T47D (cell line): Measurements from ENCODE around the gene SLCO3A1.
A peak's percentile ranks its signal among the peaks of the same experiment; 100 is the strongest.
"Not testable (repeated sequence)": the region's sequence is repeated elsewhere in the genome, so short reads cannot be mapped to it uniquely, and the experiment has no call there.

ENCODE experiments used
- DNase-seq, 2 experiments: peaks; one replicate each; pipeline versions ENCODE4 v3.0.0 to v3.0.0-alpha.2; 2011 to 2012; ENCODE audit warnings: low read depth in 1 of 2, low spot score in 1 of 2
- JUND ChIP-seq: IDR thresholded peaks from 2 replicates; pipeline ENCODE4 v1.6.1; 2012; ENCODE audit warnings: low read depth
- in situ Hi-C: cut with HindIII; loops from 2 replicates; pipeline ENCODE4 v1.10.0; 2016; ENCODE audit warnings: low sequenced_read_pairs, low pct_unique_long_range_greater_than_20kb

SLCO3A1 gene

DNA sequence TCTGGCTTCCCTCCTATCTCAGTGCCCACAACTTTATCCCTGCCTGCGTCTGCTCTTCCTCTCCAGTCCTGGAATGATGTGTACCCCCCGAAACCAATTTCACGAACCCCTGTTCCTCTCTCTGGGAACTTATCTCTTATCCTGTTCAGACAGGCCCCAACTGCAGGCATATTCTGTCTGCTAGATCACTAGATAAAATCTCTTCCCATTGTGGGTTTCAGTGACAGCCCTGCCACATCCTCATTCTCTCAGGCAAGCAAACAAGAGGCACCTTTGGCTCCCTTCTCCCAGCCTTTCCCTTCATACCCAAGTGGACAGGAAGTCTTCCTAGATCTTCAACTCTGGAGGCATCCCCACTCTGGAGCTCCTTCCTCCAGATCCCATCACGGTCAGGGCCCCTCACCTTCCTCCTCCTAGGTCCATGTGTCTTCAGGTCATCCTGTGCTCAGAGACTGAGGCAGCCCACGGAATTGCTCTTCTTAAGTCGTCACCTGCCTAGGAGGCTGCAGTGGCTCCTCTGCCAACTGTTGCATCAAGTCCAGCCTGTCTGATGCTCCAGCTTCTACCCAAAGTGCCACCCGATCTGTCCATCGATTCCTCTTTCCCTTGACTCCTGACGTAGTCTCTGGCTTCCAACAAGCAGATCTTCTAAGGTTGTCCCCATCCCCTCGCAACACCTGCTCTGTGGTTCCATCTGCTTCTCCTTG lies 190.8 kb downstream of the SLCO3A1 start:
- in situ Hi-C loops = no loop called here
- no peak for TF ChIP-seq JUND
- peak in 1 of 2 experiments; percentile 14 for DNase-seq

DNA sequence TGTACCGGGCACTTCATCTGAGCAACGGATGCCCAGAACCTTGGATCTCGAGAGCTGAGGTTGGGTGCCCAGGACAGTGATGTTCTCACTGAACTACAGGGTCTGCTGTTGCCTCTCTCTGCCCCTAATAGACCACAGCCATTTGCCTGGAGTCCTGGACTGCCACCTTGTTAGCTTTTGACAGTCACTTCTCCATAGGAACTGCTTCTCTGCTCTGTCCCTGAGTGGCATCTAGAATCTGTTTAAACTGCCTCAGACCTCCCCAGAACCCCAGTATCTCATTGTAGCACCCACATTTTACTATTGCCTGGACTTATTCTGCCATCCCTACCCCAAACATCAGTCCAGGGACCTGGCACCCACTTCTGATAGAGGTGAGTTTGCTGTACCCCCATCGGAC lies 194.4 kb downstream of the SLCO3A1 start:
- in situ Hi-C loops = no loop called here
- no peak for DNase-seq
- no peak for TF ChIP-seq JUND

DNA sequence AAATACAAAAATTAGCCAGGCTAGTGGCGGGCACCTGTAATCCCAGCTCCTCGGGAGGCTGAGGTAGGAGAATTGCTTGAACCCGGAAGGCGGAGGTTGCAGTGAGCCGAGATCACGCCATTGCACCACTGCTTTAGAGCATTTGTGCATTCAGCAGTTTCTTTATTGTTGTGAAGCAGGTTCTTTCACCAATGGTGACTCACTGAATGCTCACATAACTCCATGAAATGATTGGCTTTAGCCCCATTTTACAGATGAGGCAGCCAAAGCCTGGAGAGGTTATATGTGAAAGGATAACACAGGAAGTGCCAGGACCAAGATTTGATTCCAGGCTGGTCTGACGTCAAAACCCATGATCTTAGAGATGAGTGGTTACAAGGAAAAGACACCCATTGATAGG lies 195.2 kb downstream of the SLCO3A1 start:
- TF ChIP-seq JUND = no peak
- in situ Hi-C loops = no loop called here
- DNase-seq = no peak

DNA sequence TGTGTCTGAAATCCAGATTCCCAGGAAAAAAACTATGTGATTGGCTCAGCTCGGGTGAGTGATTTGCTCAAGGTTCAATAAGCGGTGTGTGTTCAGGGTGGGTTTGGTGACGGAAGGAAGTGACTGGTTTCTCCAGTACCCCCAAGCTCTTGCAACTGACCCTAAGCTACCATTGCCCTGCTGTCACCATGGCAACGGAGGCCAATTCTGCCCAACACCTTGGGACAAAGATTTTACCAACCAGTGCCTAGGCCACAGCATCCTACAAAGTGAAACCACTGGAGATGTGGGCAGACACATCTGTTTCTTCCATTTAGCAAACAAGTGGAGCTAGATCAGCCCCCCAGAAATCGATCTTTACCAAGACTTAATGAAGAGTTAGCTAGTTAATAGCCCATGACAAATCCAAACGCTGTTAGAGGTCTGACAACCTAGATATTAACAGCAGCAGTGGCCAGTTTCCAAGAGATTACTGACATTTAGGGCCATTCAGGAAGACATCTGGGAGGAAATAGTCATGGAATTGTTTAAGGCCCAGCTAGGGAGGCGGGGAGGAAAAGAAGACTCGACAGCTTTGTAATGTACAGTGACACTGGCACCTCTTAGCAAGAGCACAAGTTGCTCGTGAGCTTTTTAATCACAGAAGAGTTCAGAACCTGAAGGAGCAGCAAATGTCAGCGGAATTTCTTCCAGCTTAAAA lies 195.9 kb downstream of the SLCO3A1 start:
- in situ Hi-C loops = no loop called here
- DNase-seq = no peak
- TF ChIP-seq JUND = no peak

DNA sequence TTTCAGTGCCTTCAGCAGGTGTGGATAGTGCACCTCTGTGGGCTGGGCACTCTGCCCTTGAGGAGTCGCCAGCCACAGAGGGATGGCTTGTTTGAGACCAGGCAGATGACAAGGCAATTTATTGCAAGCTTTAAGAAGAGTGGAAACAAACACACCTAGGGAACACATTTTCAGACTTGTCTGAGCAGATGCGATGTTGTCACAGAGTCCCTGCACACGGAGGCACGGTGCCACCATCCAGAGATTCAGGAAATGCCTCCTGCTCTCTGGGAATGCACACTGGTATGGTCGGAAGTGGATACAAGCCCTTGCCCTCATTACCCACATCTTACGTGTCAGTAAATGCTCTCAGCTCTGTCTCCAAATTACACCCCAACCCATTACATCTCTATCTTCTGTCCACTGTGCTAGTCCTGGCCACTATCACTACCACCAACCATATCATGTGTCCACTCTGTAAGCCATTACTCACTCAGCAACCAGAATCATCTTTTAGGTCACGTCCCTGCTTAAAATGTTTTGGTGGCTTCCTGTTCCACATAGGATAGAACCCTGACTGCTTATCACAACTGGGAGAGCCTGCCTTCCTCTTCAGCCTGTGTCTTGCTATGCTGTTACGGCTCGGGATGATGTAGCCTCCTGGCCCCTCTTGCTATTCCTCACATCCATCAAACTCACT lies 196.9 kb downstream of the SLCO3A1 start:
- in situ Hi-C loops = no loop called here
- DNase-seq = no peak
- TF ChIP-seq JUND = no peak

DNA sequence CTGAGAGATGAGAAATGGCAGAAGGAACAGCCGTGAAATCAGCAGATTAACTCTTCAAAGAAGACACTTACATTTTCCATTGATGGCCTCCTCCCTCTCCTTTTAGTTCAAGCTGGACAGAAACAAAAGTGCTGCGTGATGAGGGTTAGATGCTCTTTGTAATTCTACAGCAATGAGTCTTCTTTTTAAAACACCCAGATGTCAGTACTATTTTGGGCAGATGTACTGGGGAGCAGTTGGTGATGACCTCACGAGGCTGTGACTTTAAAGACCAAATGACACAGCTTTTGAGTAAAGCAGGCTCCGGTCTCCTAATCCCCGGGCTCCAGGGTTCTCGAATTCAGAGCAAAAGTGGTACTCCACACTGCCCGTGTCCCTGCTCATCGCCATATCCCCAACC lies 198.2 kb downstream of the SLCO3A1 start:
- TF ChIP-seq JUND = no peak
- in situ Hi-C loops = no loop called here
- DNase-seq = no peak

DNA sequence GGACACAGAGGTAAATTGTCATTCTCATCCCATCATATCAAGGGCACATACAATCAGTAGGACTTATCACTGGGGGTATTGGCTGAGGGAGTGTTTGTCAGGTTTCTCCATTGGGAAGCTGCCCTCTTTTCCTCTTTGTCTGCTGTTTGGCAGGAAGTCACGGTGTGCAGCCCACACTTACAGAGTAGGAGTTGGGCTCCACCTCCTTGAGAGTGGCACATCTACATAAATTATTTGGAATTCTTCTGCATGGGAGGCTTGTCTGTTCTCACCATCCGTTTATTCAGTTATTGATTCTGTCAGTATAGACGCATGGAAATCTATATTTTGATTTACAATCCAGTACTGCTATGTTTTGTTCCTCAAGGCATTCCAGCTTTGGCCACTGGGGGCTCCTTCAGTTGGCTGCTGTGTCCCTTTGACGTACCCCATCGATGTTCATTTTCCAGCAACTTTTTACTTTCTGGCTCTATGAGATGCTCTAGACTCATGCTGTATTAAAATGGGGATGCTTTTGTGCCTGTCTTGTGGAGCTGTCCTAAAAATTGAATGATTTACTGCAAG lies 200.3 kb downstream of the SLCO3A1 start:
- TF ChIP-seq JUND = no peak
- DNase-seq = no peak
- in situ Hi-C loops = no loop called here

DNA sequence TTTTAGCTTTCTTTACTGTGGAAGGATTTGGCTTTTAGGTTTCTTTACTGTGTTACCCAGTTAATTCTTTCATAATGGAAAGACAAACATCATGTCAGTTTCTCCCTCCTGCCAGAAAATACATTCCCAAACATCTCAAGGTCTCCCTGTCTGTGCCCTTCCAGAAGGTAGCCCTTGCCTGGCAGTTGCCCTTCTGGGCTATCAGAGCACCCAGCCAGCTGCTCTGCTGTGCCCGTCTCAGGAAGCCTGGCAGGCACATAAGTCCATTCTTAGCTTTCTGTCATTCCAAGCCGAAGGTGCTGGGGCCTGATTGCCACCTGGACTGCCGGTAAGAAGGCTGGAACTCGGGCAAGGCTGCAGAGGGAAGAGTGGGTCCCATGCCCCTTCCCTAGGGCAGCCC lies 203.4 kb downstream of the SLCO3A1 start:
- no peak for DNase-seq
- TF ChIP-seq JUND = no peak
- in situ Hi-C loops = no loop called here

DNA sequence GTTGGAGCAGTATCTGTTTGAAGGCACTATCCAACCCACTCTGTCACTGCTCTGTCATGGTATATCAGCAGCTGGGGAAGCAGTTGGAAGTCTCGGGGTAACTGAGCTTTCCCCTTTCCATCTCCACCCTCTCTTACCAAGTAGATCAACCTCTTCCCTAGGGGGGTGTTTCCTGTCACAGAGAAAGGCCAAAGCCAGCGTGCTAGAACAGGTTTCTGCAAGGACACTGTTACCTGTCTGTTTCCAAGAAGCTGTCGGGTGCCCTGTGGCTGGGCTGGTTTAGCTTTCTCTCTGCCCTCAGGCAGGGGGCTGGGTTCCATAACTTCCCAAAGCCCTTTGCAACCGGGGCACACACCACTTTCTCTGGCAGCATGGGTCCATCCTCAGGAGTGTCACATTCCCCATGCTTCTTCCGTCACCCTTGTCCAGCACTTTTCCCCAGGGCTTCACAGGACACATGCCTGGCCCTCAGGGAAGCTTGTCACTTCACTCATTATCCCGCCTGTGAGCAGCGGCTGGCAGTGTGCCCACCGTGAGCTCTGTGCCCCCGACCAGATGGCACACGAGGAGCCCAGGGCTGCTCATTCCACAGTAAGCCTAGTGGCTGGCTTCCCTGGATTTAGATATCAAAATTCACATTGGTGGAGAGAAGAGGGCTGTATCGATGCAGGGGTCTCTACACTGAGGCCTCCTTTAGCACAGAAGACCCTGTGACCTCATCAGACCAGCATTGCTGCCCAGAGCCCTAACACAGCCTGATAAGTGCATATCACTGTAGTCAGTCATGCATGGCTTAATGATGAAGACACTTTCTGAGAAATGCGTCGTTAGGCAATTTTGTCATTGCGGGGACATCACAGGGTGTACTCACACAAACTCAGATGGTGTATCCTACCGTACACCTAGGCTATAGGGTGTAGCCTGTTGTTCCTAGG lies 205.8 kb downstream of the SLCO3A1 start:
- no peak for TF ChIP-seq JUND
- in situ Hi-C loops = no loop called here
- no peak for DNase-seq

DNA sequence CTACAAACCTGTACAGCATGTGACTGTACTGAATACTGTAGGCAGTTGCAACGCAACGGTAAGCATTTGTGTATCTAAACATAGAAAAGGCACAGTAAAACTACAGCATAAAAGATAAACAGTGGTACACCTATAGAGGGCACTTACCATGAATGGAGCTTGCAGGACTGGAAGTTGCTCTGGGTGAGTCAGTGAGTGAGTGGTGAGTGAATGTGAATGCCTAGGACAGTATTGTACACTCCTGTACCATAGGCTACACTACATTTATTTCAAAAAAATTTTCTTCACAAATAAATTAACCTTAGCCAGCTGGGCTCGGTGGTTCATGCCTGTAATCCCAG lies 206.4 kb downstream of the SLCO3A1 start:
- in situ Hi-C loops, DNase-seq: not testable (repeated sequence)

DNA sequence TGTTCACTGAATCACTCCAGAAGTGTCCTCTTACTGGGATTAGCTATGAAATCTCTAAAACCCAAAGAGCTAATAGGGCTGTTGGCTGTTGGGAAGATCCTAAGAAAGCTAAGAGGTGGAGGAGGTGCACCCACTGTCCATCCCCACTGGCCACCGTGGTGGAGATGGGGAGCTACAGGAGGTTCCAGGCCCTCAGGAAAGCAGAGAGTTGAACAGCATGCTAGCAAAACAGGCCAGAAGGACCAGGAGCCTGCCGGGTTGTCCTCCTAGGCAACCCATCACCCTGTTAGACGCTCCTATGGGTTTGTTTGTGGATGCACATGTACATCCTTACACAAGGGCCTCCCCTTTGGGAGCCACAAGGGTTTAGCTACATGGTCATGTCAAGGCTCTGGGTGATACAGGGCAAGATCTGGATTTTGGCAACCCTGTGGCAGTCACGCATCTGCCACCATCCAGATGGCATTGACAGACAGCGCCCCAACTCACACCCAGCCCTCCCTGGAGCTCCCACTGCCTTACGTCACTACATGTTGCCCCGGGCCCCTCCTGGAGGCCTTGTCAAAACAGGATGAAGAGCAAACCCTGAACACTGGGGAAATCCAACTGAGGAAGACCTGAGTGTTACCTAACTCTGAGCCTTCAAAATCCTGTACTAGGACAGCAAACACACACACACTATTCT lies 208.1 kb downstream of the SLCO3A1 start:
- TF ChIP-seq JUND = no peak
- no peak for DNase-seq
- in situ Hi-C loops = no loop called here

DNA sequence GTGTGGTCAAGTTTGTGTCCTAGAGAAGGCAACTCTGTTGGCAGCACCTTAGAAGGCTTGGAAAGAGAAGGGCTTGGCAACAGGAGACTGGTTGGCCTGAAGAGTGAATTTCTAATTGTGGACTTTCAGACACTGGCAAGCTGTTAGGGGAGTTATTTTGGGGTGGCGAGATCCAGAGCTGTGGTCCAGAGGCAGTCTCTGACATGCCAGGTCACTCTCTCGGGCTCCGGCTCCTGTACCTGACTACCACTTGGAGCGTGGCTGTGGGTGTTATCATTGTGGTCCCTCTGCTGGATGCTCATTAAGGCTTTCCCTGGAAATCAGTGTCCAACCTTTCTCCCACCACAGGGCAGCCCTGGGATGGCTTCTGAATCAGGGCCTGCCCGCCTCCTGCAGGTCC lies 209.0 kb downstream of the SLCO3A1 start:
- TF ChIP-seq JUND = no peak
- in situ Hi-C loops = no loop called here
- DNase-seq = no peak
